ENCODE data around the gene TPD52L2. TPM values are rescaled to one million over a fixed set of nuclear protein-coding genes. Genes with fewer than 3 reads are reported as not detected.
A peak's percentile ranks its signal among the peaks of the same experiment; 100 is the strongest.

TPD52L2 gene
- total RNA-seq, 4 donors from 2014 or later: 57.7 to 92.4 (median 59.8) TPM

- no peaks in the 10 kb centered on the region for H3K36me3 ChIP-seq
- no peaks in the 10 kb centered on the region for H3K9me3 ChIP-seq
- DNase-seq (no peak), ATAC-seq (peak; percentile 29 to 34)
- peaks cover 35 to 53% of the 10 kb centered on the region in 2 donors for H3K4me1 ChIP-seq
- intact Hi-C loops (cut with DNase I; ENCODE audit: low total_unique reads): no loop called here
- H3K27me3 ChIP-seq: peaks cover 9 to 35% (median 29%) of the 10 kb centered on the region in 3 donors
- peak overlapping the region in 1 of 4 donors; percentile 6 for H3K4me3 ChIP-seq
- in situ Hi-C loops (cut with MboI; ENCODE audit: low sequenced_read_pairs in 4 of 4): no loop called here
- H3K27ac ChIP-seq: peak overlapping the region; percentile 13 to 61 (median 48)
- TF ChIP-seq POLR2A (IDR thresholded peaks at IDR 0.05): no peak
- TF ChIP-seq CTCF (IDR thresholded peaks at IDR 0.05 in 4 of 5, conservative IDR thresholded peaks at IDR 0.05 in 1 of 5): peak in 2 of 5 experiments; percentile 26 to 29
Measured at GRCh38 chr20:63858393-63859165, 6.5 kb upstream of the TPD52L2 start.

GRCh38 chr20:63859166-63859699 is 5.8 kb upstream of the TPD52L2 start:
- Histone ChIP-seq H3K4me1 (peaks cover 35 to 51% of the 10 kb centered on the region in 2 donors), H3K36me3 (no peaks in the 10 kb centered on the region), H3K4me3 (no peak overlapping the region), H3K9me3 (no peaks in the 10 kb centered on the region), H3K27ac (peak overlapping the region; percentile 13 to 61 (median 48)), H3K27me3 (peaks cover 9 to 28% (median 23%) of the 10 kb centered on the region in 3 donors)
- ATAC-seq: no peak
- TF ChIP-seq CTCF (IDR thresholded peaks at IDR 0.05 in 4 of 5, conservative IDR thresholded peaks at IDR 0.05 in 1 of 5): no peak
- TF ChIP-seq POLR2A (IDR thresholded peaks at IDR 0.05): no peak
- in situ Hi-C loops (cut with MboI; ENCODE audit: low sequenced_read_pairs in 4 of 4) (no loop called here), intact Hi-C loops (cut with DNase I; ENCODE audit: low total_unique reads) (no loop called here)
- DNase-seq: no peak

- TF ChIP-seq POLR2A (IDR thresholded peaks at IDR 0.05) (no peak), CTCF (IDR thresholded peaks at IDR 0.05 in 4 of 5, conservative IDR thresholded peaks at IDR 0.05 in 1 of 5) (no peak)
- H3K36me3 ChIP-seq: no peaks in the 10 kb centered on the region
- in situ Hi-C loops (cut with MboI; ENCODE audit: low sequenced_read_pairs in 4 of 4): loop anchor here in 1 of 4 donors (10.0 kb wide), 1 partner anchor 76 kb away; no protein-coding TSS in a partner anchor
- intact Hi-C loops (cut with DNase I; ENCODE audit: low total_unique reads): loop anchor here (10.0 kb wide), 1 partner anchor 236 kb away; the partner anchor contains the start of gene GMEB2
- H3K4me1 ChIP-seq: peaks cover 28 to 41% of the 10 kb centered on the region in 2 donors
- H3K9me3 ChIP-seq: no peaks in the 10 kb centered on the region
- peaks cover 3 to 18% (median 10%) of the 10 kb centered on the region in 3 donors for H3K27me3 ChIP-seq
- H3K27ac ChIP-seq: peak overlapping the region in 1 of 4 donors; percentile 33
- DNase-seq (no peak), ATAC-seq (no peak)
- no peak overlapping the region for H3K4me3 ChIP-seq
Measured at GRCh38 chr20:63860325-63861051, 4.6 kb upstream of the TPD52L2 start.

GRCh38 chr20:63861365-63861934 is 3.6 kb upstream of the TPD52L2 start, which contains the start of gene ABHD16B:
Gene ABHD16B, plus strand, starts transcription at chr20:63861498. Its CDS starts 43 bp downstream, at chr20:63861541.
- Histone ChIP-seq H3K36me3 (no peaks in the 10 kb centered on the region), H3K9me3 (no peaks in the 10 kb centered on the region), H3K27ac (peak within 1 kb of the TSS in 1 of 4 donors; percentile 33), H3K4me3 (no peak within 1 kb of the TSS), H3K27me3 (peaks cover 0 to 8% (median under 1%) of the 10 kb centered on the region in 3 donors), H3K4me1 (peaks cover 33 to 45% of the 10 kb centered on the region in 2 donors)
- in situ Hi-C loops (cut with MboI; ENCODE audit: low sequenced_read_pairs in 4 of 4) (loop anchor here in 1 of 4 donors (10.0 kb wide), 1 partner anchor 77 kb away; no protein-coding TSS in a partner anchor), intact Hi-C loops (cut with DNase I; ENCODE audit: low total_unique reads) (loop anchor here (10.0 kb wide), 1 partner anchor 237 kb away; the partner anchor contains the start of gene GMEB2)
- DNase-seq: no peak
- ATAC-seq: no peak
- TF ChIP-seq POLR2A (IDR thresholded peaks at IDR 0.05) (no peak), CTCF (IDR thresholded peaks at IDR 0.05 in 4 of 5, conservative IDR thresholded peaks at IDR 0.05 in 1 of 5) (no peak)

Measured in gastrocnemius medialis (tissue), 4 donors.